Activated CD4-positive, alpha-beta T cell treated with anti-CD3 and anti-CD28 coated beads, Interleukin-10, Interleukin-2, amounts not matched to agents 100 ng/mL and 50 ng/mL, durations not matched to agents 16 hours and 8 hours (primary cell): Measurements from ENCODE around the gene COLQ.

Experiments
- DNase-seq: peaks from one replicate; pipeline ENCODE4 v3.0.0-alpha.2; 2020

COLQ gene

DNA sequence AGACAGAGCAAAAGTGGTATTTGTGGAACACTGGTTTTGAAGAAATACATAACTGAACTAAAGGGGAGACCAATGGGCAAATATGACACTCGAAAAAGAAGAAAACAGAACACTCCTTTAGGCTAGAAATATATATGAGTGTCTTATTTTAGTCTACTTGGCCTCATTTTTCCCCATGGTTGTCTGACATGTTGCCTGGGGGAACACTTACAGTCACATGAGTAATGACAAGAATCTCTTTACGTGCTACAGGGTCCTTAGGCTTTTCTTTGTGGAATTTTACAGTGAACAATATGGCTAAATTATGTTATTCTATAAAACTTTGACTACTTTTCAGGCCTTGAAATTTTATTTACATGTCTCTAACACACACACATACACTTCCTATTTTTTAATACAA lies 111.7 kb downstream of the COLQ start:
- DNase-seq: no peak

DNA sequence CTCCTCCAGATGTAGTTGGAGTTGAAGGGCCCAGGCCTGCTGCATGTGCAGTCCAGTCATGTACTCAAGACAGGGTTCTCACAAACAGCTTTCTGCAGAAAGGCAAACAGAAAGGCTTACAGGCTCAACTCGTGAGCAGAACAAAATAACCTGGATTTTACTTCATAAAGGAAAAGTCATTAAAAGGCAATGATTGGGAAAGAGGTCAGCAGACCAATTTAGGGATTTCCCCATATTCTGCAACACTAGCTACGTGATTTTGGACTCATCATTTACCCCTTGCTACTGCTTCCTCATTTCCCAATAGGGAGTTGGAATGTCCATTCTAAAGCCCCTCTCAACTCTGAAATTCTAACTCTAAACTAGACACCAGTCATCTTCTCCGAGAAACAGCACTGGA lies 112.3 kb downstream of the COLQ start:
- no peak for DNase-seq

DNA sequence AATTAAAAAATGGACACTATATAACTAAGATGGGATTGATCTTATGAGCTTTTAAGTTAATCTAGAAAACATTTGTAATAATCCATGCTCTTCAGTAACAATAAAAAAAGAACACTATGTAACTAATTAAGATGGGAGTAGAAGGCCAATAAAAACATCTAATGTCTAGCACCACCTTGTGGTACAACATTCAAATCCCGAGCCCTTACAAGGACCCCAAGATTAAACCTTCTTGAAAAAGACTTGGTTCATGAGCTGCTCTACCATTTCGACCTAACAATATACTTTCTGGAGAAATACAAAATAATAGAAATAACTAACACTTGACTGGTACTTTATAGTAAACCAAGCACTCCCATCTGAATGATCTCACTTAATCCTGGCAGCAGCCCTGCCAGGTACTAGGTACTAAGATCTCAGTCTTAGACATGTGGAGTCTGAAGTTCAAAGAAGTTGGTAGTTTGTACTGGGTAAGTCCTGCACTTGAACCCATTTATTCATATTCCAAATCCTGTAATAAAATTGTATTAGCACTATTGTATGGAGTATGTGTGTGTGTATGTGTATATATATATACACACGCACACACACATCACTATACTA lies 116.0 kb downstream of the COLQ start:
- DNase-seq: peak; percentile 56

DNA sequence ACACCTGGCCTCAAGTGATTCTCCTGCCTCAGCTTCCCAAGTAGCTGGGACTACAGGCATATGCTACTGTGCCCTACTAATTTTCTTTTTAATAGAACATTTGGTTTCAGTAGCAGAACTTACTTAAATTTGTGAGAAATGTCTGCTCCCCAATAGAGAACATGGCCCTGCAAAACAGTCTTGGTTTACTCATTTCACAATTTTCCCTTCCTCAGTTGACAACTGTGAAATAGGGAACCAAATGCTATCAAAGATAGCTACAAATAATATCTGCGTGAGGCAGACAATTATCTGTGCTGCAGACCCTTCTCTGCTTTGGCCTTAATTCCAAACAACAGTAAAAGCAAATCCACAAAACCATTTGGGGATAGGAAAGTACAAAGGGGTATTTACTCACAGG lies 116.7 kb downstream of the COLQ start:
- no peak for DNase-seq

DNA sequence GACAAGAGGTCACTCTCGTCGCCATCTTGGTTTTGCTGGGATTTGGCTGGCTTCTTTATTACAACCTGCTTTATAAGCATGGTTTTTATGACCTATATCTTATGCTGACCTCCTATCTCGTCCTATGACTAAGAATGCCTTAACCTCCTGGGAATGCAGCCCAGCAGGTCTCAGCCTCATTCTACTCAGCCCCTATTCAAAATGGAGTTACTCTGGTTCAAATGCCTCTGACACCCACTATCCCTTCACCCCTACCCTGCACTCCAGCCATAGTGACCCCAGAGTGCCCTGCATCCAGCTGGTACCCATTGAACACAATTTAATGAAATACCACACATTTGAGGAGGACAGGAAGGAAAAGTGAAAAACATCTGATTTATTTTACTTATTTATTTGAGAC lies 117.5 kb downstream of the COLQ start:
- DNase-seq: no peak

DNA sequence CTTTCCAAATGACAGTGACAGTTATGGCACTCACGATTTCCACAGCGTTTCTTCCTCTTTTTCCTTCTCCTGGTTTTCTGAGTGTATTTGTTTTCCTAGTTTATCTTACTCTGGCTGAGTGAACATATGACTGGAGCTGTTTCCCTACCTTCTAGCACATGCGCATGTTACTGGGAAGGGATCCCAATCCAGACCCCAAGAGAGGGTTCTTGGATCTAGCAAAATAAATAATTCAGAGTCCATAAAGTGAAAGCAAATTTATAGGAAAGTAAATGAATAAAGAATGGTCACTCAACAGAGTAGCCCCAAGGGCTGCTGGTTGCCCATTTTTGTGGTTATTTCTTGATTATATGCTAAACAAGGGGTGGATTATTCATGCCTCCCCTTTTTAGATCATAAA lies 118.0 kb downstream of the COLQ start:
- DNase-seq: no peak

- no peak for DNase-seq
These were observed 119.6 kb downstream of the COLQ start for GRCh38 chr3:15401936-15402335.
